Neural crest cell (in vitro differentiated cells): ENCODE measurements around the gene RNF150. TPM values are rescaled to one million over a fixed set of nuclear protein-coding genes. Genes with fewer than 3 reads are reported as not detected.
"Not testable (repeated sequence)": the region's sequence is repeated elsewhere in the genome, so short reads cannot be mapped to it uniquely, and the experiment has no call there.

ENCODE experiments used
- DNase-seq: peaks from one replicate; pipeline ENCODE4 v3.0.0; 2021; ENCODE audit warnings: low read depth, mixed read lengths, low spot score
- H3K27ac Mint-ChIP-seq: one replicate; pipeline ENCODE4 v1.8.0; 2021; ENCODE audit warnings: mild to moderate bottlenecking, mixed read lengths; ENCODE audit not compliant: unreplicated experiment
- H3K27me3 Mint-ChIP-seq: 2 replicates; pipeline ENCODE4 v1.8.0; 2021; ENCODE audit warnings: low read depth, mild to moderate bottlenecking, mixed read lengths
- H3K36me3 Mint-ChIP-seq: 2 replicates; pipeline ENCODE4 v1.8.0; 2021; ENCODE audit warnings: low read depth, mild to moderate bottlenecking, mixed read lengths
- H3K4me1 Mint-ChIP-seq: 2 replicates; pipeline ENCODE4 v1.8.0; 2021; ENCODE audit warnings: mixed read lengths
- H3K4me3 Mint-ChIP-seq: one replicate; pipeline ENCODE4 v1.8.0; 2021; ENCODE audit warnings: mild to moderate bottlenecking, mixed read lengths
- H3K9me3 Mint-ChIP-seq: 2 replicates; pipeline ENCODE4 v1.8.0; 2021; ENCODE audit warnings: mixed read lengths
- total RNA-seq: library from RNA; stranded (reverse); gene quantifications from 2 replicates; pipeline ENCODE4 v1.2.1, GENCODE V29; 2021
- TF ChIP-seq, protein P1 (sequence below): fragments of 200-600 bp; sonication (generic); conservative IDR thresholded peaks from 2 replicates; pipeline ENCODE4 v1.5.0; 2021; ENCODE audit warnings: antibody characterized with exemption, mild to moderate bottlenecking

The RNF150 gene
- total RNA-seq, 1 donor from 2014 or later = 23.3 TPM

DNA sequence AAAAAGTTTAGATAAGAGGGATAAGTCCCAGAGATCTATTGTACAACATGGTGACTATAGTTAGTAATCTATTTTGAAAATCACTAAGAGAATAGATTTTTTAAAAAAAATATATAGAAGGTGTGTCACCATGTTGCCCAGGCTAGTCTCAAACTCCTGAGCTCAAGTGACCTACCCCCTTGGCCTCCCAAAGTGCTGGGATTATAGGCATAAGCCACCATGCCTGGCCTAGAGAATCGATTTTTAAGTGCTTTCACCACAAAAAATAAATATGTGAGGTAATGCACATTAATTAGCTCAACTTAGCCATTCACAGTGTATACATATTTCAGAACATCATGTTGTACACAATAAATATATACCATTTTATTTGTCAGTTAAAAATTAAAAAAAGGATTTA, 320.4 kb downstream of the RNF150 start:
- TF ChIP-seq, protein P1, sequence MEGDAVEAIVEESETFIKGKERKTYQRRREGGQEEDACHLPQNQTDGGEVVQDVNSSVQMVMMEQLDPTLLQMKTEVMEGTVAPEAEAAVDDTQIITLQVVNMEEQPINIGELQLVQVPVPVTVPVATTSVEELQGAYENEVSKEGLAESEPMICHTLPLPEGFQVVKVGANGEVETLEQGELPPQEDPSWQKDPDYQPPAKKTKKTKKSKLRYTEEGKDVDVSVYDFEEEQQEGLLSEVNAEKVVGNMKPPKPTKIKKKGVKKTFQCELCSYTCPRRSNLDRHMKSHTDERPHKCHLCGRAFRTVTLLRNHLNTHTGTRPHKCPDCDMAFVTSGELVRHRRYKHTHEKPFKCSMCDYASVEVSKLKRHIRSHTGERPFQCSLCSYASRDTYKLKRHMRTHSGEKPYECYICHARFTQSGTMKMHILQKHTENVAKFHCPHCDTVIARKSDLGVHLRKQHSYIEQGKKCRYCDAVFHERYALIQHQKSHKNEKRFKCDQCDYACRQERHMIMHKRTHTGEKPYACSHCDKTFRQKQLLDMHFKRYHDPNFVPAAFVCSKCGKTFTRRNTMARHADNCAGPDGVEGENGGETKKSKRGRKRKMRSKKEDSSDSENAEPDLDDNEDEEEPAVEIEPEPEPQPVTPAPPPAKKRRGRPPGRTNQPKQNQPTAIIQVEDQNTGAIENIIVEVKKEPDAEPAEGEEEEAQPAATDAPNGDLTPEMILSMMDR = no peak
- DNase-seq = no peak
- H3K4me3 Mint-ChIP-seq = no peak overlapping the region
- H3K9me3 Mint-ChIP-seq = no peaks in the 10 kb centered on the region
- no peaks in the 10 kb centered on the region for H3K4me1 Mint-ChIP-seq
- H3K27ac Mint-ChIP-seq = no peak overlapping the region
- H3K27me3 Mint-ChIP-seq = peaks cover 3% of the 10 kb centered on the region
- no peaks in the 10 kb centered on the region for H3K36me3 Mint-ChIP-seq

DNA sequence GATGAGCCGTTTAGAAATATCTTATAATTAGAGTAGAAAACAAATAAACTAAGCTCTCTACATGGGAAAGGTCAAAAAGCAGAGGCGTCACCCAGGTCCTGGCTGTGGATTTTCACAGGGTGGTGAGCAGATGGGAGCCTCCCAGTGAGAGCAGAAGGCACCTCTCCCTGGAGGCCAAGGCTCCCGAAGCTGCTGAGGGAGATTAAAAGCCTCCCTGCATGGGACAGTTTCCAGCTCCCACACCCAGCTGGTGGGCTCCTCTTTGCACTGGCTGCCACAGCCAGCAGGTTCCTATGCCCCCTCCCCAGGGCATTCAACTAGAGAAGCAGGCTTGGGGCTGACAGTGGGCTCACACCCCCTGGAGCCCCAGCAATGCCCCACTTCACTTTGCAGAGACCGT, 321.8 kb downstream of the RNF150 start:
- Mint-ChIP-seq H3K27ac (no peak overlapping the region), H3K4me1 (no peaks in the 10 kb centered on the region), H3K36me3 (no peaks in the 10 kb centered on the region), H3K27me3 (no peaks in the 10 kb centered on the region), H3K9me3 (no peaks in the 10 kb centered on the region), H3K4me3 (no peak overlapping the region)
- no peak for DNase-seq
- TF ChIP-seq, protein P1 = no peak

DNA sequence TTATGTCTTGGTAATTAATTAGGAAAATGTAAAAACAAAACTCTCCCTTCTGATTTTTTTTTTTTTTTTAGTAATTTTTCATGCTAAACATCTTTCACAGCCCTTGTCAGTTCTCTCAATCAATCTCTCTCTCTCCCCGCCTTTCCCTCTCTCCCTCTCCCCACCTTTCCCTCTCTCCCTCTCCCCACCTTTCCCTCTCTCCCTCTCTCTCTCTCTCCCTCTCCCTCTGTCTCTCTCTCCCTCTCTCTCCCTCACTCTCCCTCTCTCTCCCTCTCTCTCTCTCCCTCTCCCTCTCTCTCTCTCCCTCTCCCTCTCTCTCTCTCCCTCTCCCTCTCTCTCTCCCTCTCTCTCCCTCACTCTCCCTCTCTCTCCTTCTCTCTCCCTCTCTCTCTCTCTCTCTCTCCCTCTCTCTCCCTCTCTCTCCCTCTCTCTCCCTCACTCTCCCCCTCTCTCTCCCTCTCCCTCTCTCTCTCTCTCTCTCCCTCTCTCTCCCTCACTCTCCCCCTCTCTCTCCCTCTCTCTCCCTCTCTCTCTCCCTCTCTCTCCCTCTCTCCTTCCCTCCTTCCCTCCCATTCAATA, 322.6 kb downstream of the RNF150 start:
- H3K9me3 Mint-ChIP-seq, H3K4me3 Mint-ChIP-seq, H3K36me3 Mint-ChIP-seq, DNase-seq, H3K4me1 Mint-ChIP-seq, H3K27me3 Mint-ChIP-seq, H3K27ac Mint-ChIP-seq: not testable (repeated sequence)

Other genes starting within 250 kb of the RNF150 start
- gene ZNF330, start 87.4 kb upstream of the RNF150 start, total RNA-seq = 25.8 and 33.8 TPM in 2 replicates